ENCODE results near the gene OR2L13.
"Not testable (repeated sequence)": the region's sequence is repeated elsewhere in the genome, so short reads cannot be mapped to it uniquely, and the experiment has no call there.

Gene OR2L13
- 0 to 0.03 (median 0) reads per million in 9 experiments for total RNA-seq

DNA sequence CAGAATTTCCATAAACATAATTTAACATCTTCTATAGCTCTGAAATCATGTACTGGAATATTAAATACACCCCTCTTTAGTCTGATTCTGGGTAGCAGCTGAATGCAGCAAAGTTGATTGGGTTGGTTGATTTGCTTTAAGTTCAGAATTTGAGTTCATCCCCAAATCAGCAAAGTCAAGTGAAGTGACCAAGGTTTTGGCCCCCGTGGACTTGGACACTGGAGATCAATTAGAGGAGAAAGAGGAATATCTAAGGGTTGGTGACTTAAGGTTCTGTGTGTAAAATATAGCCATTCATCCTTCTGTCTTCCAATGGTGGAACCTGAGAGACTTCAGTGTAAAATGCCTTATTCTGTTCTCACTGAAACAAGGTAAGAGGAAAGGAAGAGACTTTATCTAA is at the start of gene OR2L13:
TSS of gene OR2L13 (plus strand) at position 301 of the 400 bp plus-strand sequence. CDS start 4,192 bp downstream, outside the sequence.
- Mint-ChIP-seq H3K4me3 (no peak within 1 kb of the TSS), H3K4me1 (ENCODE audit: low read depth in 2 of 2) (no peaks in the 10 kb centered on the region), H3K9me3 (peaks cover 9 to 20% of the 10 kb centered on the region in 2 donors), H3K27ac (no peak within 1 kb of the TSS), H3K27me3 (no peaks in the 10 kb centered on the region), H3K36me3 (ENCODE audit: insufficient read depth) (no peaks in the 10 kb centered on the region)
- no peak for ATAC-seq (replicated peaks)
- no peak for DNase-seq

DNA sequence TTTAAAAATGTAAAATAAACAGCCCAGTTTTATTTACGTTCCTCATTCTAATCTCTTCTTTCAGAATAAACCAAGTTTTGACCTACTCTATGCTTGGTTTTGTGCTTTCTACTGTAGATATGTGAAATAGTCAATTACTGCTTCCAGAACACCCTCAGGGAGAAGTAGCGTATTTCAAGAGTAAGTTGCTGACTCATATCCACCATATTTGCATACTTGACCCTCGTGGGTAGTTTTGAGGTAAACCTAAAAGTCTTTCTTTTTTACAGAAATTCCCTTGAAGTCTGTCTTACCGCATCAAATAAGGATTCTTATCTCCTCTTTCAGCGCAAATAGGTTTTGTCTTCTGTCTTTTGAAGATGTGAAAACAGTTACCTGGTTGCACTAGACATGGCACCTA is 49.8 kb upstream of the OR2L13 start:
- DNase-seq, result no peak
- Mint-ChIP-seq H3K36me3 (ENCODE audit: insufficient read depth) (no peaks in the 10 kb centered on the region), H3K27me3 (no peaks in the 10 kb centered on the region), H3K4me3 (no peak overlapping the region), H3K9me3 (peaks cover 0 to 14% of the 10 kb centered on the region in 2 donors), H3K4me1 (ENCODE audit: low read depth in 2 of 2) (no peaks in the 10 kb centered on the region), H3K27ac (no peak overlapping the region)
- no peak for ATAC-seq (replicated peaks)

DNA sequence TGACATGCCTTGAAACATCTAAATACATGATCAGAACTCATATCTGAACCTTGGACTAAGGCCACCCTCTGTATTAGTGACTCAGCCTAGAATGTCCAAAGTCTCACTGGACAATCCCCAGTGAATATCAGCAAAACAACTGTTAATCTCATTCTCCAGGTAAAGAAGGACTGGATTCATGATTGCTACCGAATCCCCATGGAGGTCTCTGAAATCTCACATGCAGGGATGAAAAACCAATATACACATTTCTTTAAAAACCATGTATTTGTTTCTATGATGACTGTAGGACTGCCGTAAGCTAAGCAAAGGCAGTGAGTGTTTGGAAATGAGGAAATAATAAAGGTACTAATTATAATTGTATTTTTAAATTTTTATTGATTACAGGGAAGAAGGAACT is 48.4 kb upstream of the OR2L13 start, which contains the start of gene OR2L3:
TSS of gene OR2L3 (plus strand) at position 301 of the 400 bp plus-strand sequence. CDS start 13,846 bp downstream, outside the sequence.
- H3K4me1 Mint-ChIP-seq (ENCODE audit: low read depth in 2 of 2), result no peaks in the 10 kb centered on the region
- no peaks in the 10 kb centered on the region for H3K27me3 Mint-ChIP-seq
- no peak within 1 kb of the TSS for H3K4me3 Mint-ChIP-seq
- no peak for DNase-seq
- H3K36me3 Mint-ChIP-seq (ENCODE audit: insufficient read depth), result no peaks in the 10 kb centered on the region
- no peak for ATAC-seq (replicated peaks)
- peaks cover 0 to 11% of the 10 kb centered on the region in 2 donors for H3K9me3 Mint-ChIP-seq
- H3K27ac Mint-ChIP-seq, result no peak within 1 kb of the TSS

DNA sequence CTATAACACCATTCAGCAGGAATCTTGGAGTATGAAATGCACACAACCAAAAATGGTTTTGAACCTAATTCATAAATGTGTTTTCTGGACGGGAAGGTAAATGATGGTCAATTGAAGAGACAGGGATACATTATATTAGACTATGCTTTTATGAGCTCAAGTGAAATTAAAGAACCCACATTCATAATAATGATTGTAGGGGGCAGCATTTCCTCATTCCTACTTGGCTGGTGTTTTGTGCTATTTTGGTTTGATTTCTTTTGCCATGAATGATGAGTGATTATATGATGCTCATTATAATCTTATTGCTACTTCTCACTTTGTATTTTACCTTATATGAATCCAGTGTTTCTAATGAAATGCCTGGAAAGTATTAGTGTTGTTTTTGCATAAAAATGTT is 48.0 kb upstream of the OR2L13 start:
- no peaks in the 10 kb centered on the region for H3K27me3 Mint-ChIP-seq
- no peaks in the 10 kb centered on the region for H3K4me1 Mint-ChIP-seq (ENCODE audit: low read depth in 2 of 2)
- DNase-seq (no peak), ATAC-seq (replicated peaks) (no peak)
- H3K36me3 Mint-ChIP-seq (ENCODE audit: insufficient read depth), result no peaks in the 10 kb centered on the region
- no peak overlapping the region for H3K27ac Mint-ChIP-seq
- H3K4me3 Mint-ChIP-seq, result no peak overlapping the region
- peaks cover 0 to 11% of the 10 kb centered on the region in 2 donors for H3K9me3 Mint-ChIP-seq

DNA sequence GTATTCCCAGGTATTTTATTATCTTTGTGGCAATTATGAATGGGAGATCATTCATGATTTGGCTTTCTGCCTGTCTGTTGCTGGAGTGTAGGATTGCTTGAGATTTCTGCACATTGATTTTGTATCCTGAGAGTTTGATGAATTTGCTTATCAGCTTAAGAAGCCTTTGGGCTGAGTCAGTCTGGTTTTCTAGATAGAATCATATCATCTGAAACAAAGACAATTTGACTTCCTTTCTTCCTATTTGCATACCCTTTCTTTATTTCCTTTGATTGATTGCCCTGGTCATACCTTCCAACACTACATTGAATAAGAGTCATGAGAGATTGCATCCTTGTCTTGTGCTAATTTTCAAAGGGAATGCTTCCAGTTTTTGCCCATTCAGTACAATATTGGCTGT is 40.3 kb upstream of the OR2L13 start:
- H3K9me3 Mint-ChIP-seq, result peaks cover 8 to 11% of the 10 kb centered on the region in 2 donors
- ATAC-seq (replicated peaks) (no peak), DNase-seq (no peak)
- no peaks in the 10 kb centered on the region for H3K4me1 Mint-ChIP-seq (ENCODE audit: low read depth in 2 of 2)
- no peak overlapping the region for H3K27ac Mint-ChIP-seq
- no peaks in the 10 kb centered on the region for H3K27me3 Mint-ChIP-seq
- H3K36me3 Mint-ChIP-seq (ENCODE audit: insufficient read depth), result no peaks in the 10 kb centered on the region
- H3K4me3 Mint-ChIP-seq, result no peak overlapping the region

GRCh38 chr1:248055261-248055660 is 39.7 kb upstream of the OR2L13 start:
- Mint-ChIP-seq H3K4me3 (no peak overlapping the region), H3K27ac (no peak overlapping the region), H3K27me3 (no peaks in the 10 kb centered on the region), H3K4me1 (ENCODE audit: low read depth in 2 of 2) (no peaks in the 10 kb centered on the region), H3K36me3 (ENCODE audit: insufficient read depth) (no peaks in the 10 kb centered on the region), H3K9me3 (peaks cover 8 to 11% of the 10 kb centered on the region in 2 donors)
- ATAC-seq (replicated peaks) (no peak), DNase-seq (no peak)

DNA sequence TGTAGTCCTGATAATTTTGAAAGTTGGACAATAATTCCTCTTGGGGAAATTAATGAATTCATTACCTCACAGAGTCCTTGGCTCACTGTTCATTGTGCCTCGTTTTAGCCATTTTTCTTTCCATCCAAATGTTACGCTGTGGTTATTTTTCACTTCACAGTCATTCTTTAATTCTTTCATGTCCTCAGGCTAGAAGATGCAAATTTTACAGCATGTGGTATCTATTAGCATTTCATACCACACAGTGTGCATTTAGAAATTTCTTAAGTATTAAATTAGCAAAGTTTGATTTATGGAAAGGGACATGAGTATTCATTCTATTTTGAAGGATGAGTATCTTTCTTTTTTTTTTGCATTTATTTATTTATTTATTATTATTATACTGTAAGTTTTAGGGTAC is 29.9 kb upstream of the OR2L13 start:
- Mint-ChIP-seq H3K4me1 (ENCODE audit: low read depth in 2 of 2) (no peaks in the 10 kb centered on the region), H3K36me3 (ENCODE audit: insufficient read depth) (no peaks in the 10 kb centered on the region), H3K27ac (no peak overlapping the region), H3K4me3 (no peak overlapping the region), H3K27me3 (no peaks in the 10 kb centered on the region), H3K9me3 (peaks cover 3 to 7% of the 10 kb centered on the region in 2 donors)
- ATAC-seq (replicated peaks), result no peak
- DNase-seq, result no peak

- DNase-seq, result no peak
- H3K36me3 Mint-ChIP-seq (ENCODE audit: insufficient read depth), result no peaks in the 10 kb centered on the region
- H3K27ac Mint-ChIP-seq, result no peak overlapping the region
- H3K9me3 Mint-ChIP-seq, result peaks cover 7 to 12% of the 10 kb centered on the region in 2 donors
- H3K4me3 Mint-ChIP-seq, result no peak overlapping the region
- ATAC-seq (replicated peaks), result no peak
- H3K27me3 Mint-ChIP-seq, result no peaks in the 10 kb centered on the region
- no peaks in the 10 kb centered on the region for H3K4me1 Mint-ChIP-seq (ENCODE audit: low read depth in 2 of 2)
Measured at GRCh38 chr1:248065604-248066003, 29.4 kb upstream of the OR2L13 start.

- H3K4me3 Mint-ChIP-seq; DNase-seq; H3K36me3 Mint-ChIP-seq (ENCODE audit: insufficient read depth); H3K27me3 Mint-ChIP-seq; H3K4me1 Mint-ChIP-seq (ENCODE audit: low read depth in 2 of 2); H3K9me3 Mint-ChIP-seq; ATAC-seq (replicated peaks); H3K27ac Mint-ChIP-seq: not testable (repeated sequence)
Measured at GRCh38 chr1:248083864-248084263, 11.1 kb upstream of the OR2L13 start.

GRCh38 chr1:248098529-248098928 is 3.5 kb downstream of the OR2L13 start:
- H3K4me1 Mint-ChIP-seq (ENCODE audit: low read depth in 2 of 2), result no peaks in the 10 kb centered on the region
- H3K27me3 Mint-ChIP-seq, result no peaks in the 10 kb centered on the region
- H3K36me3 Mint-ChIP-seq (ENCODE audit: insufficient read depth), result no peaks in the 10 kb centered on the region
- ATAC-seq (replicated peaks) (no peak), DNase-seq (no peak)
- peaks cover 9 to 14% of the 10 kb centered on the region in 2 donors for H3K9me3 Mint-ChIP-seq
- no peak overlapping the region for H3K4me3 Mint-ChIP-seq
- H3K27ac Mint-ChIP-seq, result no peak overlapping the region

DNA sequence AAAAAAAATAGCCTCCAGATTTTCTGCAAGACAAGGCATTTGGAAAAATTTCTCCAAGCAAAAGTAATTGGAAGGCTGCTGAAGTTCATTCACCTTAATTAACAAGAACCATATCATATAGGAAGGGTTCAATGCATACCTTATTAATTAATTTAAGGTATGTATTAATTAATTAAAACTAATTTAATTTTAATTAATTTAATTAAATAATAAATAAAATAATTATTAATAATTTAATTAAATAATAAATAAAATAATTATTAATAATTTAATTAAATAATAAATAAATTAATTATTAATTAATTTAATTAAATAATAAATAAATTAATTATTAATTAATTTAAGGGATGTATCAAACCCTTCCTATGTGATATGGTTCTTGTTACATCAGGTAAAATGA is 7.9 kb downstream of the OR2L13 start:
- DNase-seq (no peak), ATAC-seq (replicated peaks) (no peak)
- Mint-ChIP-seq H3K9me3 (peaks cover 7 to 14% of the 10 kb centered on the region in 2 donors), H3K27ac (no peak overlapping the region), H3K4me3 (no peak overlapping the region), H3K27me3 (no peaks in the 10 kb centered on the region), H3K36me3 (ENCODE audit: insufficient read depth) (no peaks in the 10 kb centered on the region), H3K4me1 (ENCODE audit: low read depth in 2 of 2) (no peaks in the 10 kb centered on the region)

- DNase-seq (no peak), ATAC-seq (replicated peaks) (no peak)
- H3K9me3 Mint-ChIP-seq, result peaks cover 20 to 28% of the 10 kb centered on the region in 2 donors
Measured at GRCh38 chr1:248111157-248111556, 16.2 kb downstream of the OR2L13 start.

GRCh38 chr1:248114890-248115289 is 19.9 kb downstream of the OR2L13 start:
- H3K27me3 Mint-ChIP-seq, result no peaks in the 10 kb centered on the region
- H3K9me3 Mint-ChIP-seq, result peaks cover 16 to 27% of the 10 kb centered on the region in 2 donors
- H3K27ac Mint-ChIP-seq, result no peak overlapping the region
- no peak for DNase-seq
- no peak overlapping the region for H3K4me3 Mint-ChIP-seq
- H3K4me1 Mint-ChIP-seq (ENCODE audit: low read depth in 2 of 2), result no peaks in the 10 kb centered on the region
- ATAC-seq (replicated peaks), result no peak
- H3K36me3 Mint-ChIP-seq (ENCODE audit: insufficient read depth), result no peaks in the 10 kb centered on the region

More at GRCh38 chr1:248111157-248111556, 16.2 kb downstream of the OR2L13 start:
- Mint-ChIP-seq H3K27ac (no peak overlapping the region), H3K4me1 (ENCODE audit: low read depth in 2 of 2) (no peaks in the 10 kb centered on the region), H3K27me3 (no peaks in the 10 kb centered on the region), H3K4me3 (no peak overlapping the region), H3K36me3 (ENCODE audit: insufficient read depth) (no peaks in the 10 kb centered on the region)

DNA sequence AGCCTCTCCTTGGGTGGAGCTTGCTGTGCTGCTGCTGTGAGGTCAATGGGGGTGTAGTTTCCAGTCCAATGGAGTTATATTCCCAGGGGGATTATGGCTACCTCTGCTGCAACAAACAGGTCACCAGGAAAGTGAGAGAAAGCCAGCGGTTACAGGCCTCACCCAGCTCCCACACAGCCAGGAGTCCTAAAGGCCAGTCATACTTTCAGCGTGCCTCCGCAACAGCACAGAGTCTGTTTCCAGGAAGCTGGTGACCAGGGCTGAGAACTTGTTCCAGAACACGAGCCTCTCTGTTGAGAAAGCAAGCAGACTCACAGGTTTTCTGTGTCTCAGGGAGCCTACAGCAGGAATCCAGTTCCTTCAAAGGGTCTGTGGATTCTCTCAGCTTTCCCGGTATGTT is 32.7 kb downstream of the OR2L13 start:
- Mint-ChIP-seq H3K36me3 (ENCODE audit: insufficient read depth) (no peaks in the 10 kb centered on the region), H3K27ac (no peak overlapping the region), H3K4me3 (no peak overlapping the region), H3K9me3 (peaks cover 9 to 14% of the 10 kb centered on the region in 2 donors), H3K4me1 (ENCODE audit: low read depth in 2 of 2) (no peaks in the 10 kb centered on the region), H3K27me3 (no peaks in the 10 kb centered on the region)
- ATAC-seq (replicated peaks), result no peak
- DNase-seq, result no peak

- Mint-ChIP-seq H3K4me3 (no peak overlapping the region), H3K27ac (no peak overlapping the region), H3K27me3 (no peaks in the 10 kb centered on the region), H3K4me1 (ENCODE audit: low read depth in 2 of 2) (no peaks in the 10 kb centered on the region), H3K9me3 (peaks cover 0 to 10% of the 10 kb centered on the region in 2 donors), H3K36me3 (ENCODE audit: insufficient read depth) (no peaks in the 10 kb centered on the region)
- DNase-seq (no peak), ATAC-seq (replicated peaks) (no peak)
Measured at GRCh38 chr1:248136811-248137210, 41.8 kb downstream of the OR2L13 start.
